NCI-H345 (cell line): ENCODE data around the gene MYMK.

Source experiments
- DNase-seq: peaks from one replicate; lab custom pipeline; 2025; lab: John Stamatoyannopoulos, UW

Gene MYMK

GRCh38 chr9:133505186-133505830, 19.5 kb downstream of the MYMK start:
- no peak for DNase-seq

DNA sequence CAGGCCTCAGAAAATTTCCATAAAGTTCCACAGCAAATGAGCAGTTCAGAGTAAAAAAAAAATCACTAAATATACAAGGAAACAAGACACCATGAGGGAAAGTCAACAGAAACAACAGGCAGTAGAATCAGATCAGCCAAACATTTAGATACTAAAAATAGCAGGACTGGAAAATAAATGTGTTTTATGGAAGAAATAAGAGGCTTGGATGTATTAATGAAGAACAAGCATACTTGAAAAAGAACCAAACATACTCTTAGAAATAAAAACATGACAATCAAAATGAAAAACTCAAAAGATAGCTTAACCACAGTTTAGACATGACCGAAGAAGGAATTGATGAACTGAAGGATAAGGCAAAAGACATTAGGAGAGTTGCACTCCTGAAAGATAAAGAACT, 22.6 kb downstream of the MYMK start:
- no peak for DNase-seq

- DNase-seq, result no peak
Observed at GRCh38 chr9:133499892-133500270, 24.9 kb downstream of the MYMK start.

- DNase-seq, result no peak
Observed at GRCh38 chr9:133499132-133499891, 25.4 kb downstream of the MYMK start.

DNA sequence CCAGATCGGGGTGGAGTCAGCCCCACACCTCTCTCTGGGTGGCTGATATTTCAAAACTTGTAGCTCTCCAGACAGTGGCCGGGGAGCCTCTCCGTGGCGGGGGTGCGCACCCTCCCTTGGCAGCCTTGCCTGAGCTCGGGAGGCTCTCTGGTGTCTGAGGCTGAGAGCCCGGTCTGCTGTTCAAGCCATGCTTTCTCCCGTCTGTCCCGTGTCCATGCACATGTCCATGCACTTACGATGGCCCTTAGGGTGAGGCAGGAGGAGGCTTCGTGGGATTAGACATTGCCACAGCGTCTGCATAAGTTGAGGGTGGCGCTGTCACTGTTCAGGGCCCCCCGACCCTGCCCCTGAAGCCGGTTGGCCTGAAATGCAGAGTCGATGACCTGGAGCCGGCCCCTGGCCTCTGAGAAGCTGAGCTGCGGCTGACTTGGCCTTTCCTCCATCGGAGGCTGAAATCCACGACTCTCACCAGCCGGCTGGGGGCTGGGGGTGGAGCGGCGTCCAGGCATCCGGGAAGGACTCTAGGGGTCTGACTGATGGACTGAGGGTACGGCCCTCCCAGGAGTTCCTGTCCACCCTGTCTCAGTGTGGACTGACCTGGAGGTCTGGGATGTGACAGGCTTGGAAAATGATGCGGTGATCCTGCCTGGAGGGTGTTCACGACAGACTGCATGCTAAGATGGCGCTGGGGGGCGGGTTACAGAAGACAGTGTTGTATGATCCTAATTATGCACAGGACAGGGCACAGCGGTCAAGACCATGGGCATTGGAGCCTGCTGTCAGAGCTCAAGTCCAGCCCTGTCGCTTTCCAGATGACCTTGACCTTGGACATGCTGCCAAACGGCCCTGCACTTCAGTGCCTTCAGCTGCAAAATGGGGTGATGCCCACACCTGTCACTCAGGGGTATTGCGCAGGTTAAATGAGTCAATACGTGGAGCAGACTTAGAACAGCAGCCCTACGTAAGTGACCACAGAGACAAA, 27.6 kb downstream of the MYMK start:
- DNase-seq, result no peak

DNA sequence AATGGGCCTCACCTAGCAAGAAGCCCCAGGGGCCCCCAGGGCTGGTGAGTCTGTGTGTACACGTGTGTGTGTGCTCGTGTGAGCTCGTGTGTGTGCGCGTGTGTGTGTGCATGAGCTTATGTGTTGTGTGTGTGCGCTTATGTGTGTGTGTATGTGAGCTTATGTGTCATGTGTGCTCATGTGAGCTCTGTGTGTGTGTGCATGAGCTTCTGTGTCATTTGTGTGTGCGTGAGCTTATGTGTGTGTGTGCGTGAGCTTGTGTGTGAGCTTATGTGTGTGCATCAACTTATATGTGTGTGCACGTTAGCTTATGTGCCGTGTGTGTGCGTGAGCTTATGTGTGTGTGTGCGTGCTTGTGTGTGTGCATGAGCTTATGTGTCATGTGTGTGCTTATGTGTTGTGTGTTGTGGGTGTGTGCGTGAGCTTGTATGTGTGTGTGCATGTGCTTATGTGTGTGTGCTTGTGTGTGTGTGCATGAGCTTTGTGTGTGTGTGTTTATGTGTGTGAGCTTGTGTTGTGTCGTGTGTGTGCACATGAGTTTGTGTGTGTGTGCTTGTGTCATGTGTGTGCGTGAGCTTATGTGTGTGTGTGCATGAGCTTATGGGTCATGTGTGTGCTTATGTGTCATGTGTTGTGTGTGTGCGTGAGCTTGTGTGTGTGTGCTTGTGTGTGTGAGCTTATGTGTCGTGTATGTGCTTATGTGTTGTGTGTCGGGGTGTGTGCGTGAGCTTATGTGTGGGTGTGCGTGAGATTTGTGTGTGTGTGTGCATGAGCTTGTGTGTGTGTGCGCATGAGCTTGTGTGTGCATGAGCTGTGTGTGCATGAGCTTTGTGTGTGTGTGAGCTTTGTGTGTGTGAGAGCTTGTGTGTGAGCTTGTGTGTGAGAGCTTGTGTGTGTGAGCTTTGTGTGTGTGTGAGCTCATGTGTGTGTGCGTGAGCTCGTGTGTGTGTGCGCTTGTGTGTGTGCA, 29.1 kb downstream of the MYMK start:
- no peak for DNase-seq

DNA sequence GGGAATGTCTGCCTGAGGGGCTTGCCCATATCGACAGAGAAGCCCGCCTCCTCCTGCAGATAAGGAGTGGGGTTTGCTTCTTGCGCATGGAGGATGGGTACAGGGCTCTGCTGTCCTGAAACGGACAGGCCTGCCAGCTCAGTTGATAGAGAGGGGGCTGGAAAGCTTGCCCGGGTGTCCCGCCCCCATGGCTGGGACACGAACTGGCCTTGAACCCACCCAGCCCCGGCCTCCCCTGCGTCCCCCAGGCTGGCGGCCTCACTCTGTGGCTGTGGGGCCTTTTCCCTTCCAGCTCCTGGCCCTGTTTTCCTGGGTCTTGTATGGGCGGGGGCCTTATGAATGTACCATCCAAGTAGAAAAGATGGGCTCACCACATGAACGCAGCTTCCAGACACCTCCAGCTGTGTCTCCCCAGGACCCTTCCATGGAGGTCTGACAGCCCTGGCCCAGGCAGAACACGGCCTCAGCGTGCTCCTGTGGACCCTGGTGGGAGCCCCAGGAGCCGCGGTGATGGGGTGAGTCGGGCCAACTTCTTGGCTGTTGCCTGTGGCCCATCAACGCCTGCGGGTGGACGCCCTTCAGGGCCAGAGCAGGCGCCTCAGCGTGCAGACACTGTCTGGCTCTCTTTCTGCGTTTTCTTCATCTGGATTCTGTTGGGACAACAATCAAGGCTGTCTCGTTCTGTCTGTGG, 30.0 kb downstream of the MYMK start:
- no peak for DNase-seq

DNA sequence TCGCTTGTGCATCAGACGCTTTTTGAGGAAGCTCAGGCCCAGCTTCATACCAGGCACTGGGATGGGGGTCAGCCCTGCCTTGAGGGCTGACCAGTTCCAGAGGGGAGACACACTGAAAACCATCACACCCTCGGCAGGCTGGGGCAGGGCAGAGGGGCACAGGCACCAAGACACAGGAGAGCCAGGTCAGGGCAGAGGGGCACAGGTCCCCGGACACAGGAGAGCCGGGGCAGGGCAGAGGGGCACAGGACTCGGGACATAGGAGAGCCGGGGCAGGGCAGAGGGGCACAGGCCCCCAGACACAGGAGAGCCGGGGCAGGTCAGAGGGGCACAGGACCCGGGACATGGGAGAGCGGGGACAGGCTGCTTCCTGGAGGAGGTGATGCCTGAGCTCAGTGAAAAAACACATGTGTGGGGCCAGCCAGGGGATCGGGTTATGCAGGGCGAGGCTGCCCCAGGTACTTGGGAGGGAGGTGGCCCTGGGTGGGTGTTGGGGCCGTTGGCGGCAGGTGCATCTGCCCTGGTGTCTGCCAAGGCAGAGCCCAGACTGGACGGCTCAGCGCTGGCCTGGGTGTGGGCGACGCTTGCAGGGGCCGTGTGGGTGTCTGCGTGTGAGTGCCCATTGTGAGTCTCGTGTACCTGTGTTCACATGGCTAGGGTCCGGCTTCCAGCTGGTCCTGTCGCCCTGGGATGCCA, 30.8 kb downstream of the MYMK start:
- DNase-seq, result no peak

- DNase-seq, result no peak
Observed at GRCh38 chr9:133493428-133493827, 31.3 kb downstream of the MYMK start.

- no peak for DNase-seq
Observed at GRCh38 chr9:133492061-133493021, 32.4 kb downstream of the MYMK start.

- DNase-seq, result no peak
Observed at GRCh38 chr9:133491656-133491925, 33.2 kb downstream of the MYMK start.

GRCh38 chr9:133490865-133491655, 33.7 kb downstream of the MYMK start:
- DNase-seq, result no peak

- DNase-seq, result no peak
Observed at GRCh38 chr9:133490201-133490681, 34.5 kb downstream of the MYMK start.

- DNase-seq, result no peak
Observed at GRCh38 chr9:133489253-133490190, 35.2 kb downstream of the MYMK start.

DNA sequence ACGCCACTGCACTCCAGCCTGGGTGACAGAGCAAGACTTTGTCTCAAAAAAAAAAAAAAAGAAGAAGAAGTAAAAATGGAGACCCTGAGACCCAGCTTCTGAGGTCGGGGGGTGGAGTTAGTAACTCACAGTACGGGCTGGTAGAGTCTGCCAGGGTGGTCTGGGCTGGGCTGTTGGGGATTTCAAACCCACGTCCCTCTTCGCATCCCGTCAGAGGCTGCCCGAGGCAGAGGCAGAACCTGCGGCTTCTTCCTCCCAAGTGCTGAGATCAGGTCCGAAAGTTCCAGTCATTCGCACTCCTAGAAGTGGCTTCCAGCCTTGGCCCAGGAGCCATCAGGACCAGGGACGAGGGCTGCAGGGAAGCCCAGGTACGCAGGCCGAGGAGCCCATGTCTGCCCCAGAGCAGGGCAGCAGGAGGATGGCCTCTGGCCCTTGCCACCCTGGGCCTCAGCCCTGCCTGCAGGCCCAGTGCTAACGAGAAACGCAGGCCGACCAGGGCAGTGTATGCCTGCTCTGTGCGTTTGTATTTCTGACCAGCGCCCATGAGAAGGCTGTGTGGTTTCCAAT, 36.0 kb downstream of the MYMK start:
- no peak for DNase-seq

- DNase-seq, result no peak
Observed at GRCh38 chr9:133487331-133487725, 37.4 kb downstream of the MYMK start.
